Dedifferentiated amniotic fluid mesenchymal stem cell (primary cell): ENCODE data around the gene NFIX.

Experiments used
- DNase-seq: peaks from one replicate; pipeline ENCODE4 v3.0.0-alpha.2; 2016; ENCODE audit errors: extremely low spot score

Gene NFIX

DNA sequence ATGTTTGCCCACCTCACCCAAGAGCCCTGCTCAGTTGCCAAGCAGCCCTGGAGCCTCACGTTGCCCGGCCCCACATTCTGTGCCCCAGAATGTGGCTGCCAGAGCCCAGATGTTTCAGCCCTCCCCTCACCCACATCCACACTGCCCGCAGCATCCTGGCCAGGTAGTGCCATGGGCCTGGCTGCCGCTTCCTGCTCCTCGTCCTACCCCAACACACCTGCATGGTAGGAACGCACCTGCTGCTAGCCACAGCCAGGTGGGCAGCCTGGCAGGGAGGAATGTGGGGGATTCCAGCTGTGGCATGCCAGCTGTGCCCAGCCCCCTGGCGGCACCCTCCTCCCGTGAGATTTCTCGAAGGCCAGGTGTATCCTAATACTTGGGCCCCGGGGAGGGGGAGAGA, 7.5 kb upstream of the NFIX start:
- no peak for DNase-seq

DNA sequence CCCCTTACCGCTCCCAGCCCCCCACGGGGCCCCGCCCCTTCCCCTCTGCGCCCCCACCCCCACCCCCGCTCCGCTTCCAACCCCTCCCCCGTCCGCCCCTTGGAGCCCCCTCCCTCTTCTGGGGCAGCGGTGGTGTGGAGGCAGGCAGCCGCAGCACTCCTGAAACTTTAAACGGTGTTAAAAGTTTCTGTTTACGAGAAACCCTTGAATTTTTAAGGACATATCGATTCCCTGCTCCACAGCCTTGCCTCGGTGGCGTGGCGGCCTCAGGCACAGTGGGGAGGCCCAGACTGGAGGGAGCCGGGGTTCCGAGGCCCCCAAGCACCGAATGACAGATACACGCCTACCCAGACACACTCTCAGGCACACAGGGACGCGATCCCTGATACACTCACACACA, 4.8 kb upstream of the NFIX start:
- no peak for DNase-seq

DNA sequence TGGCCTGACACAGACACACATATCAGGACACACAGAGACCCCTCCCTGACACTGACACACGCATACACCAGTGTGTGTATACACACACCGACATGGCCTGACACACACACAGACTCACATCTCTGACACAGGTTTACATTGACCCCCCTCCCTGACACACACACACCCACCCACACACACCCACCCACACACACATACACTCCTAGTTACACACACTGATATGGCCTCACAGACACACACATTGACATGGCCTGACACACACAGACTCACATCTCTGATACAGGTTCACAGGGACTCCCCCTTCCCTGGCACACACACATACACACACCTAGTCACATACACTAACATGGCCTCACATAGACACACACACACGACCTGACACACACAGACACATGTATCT, 4.4 kb upstream of the NFIX start:
- no peak for DNase-seq

DNA sequence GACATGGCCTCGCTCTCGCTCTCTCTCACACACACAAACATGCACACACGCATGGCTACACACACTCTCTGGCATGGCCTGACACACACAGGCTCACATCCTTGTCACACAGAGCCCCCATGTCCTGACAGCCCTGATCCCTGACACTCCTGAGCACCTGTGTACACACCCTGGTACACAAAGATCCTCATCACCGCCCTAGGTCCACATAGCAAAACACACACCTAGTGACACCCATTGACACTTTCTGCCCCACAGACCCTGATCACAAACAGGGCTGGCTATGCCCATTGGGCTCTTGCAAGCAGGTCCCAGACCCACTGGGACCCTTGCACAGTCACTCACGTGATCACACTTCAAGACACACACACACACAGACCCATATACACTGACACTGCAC, 4.0 kb upstream of the NFIX start:
- DNase-seq: no peak

DNA sequence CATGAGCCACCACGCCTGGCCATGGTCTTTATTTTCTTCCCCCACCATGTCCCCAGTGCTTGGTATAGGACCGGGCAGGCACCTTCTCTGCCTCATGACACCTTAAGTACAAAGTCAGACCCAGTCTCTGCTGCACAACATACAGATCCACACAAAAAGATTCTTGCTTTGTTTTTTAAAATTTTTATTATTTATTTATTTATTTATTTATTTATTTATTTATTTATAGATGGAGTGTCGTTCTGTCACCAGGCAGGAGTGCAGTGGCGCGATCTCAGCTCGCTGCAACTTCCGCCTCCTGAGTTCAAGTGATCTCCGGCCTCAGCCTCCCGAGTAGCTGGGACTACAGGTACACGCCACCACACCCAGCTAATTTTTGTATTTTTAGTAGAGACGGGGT, 2.5 kb upstream of the NFIX start:
- no peak for DNase-seq

DNA sequence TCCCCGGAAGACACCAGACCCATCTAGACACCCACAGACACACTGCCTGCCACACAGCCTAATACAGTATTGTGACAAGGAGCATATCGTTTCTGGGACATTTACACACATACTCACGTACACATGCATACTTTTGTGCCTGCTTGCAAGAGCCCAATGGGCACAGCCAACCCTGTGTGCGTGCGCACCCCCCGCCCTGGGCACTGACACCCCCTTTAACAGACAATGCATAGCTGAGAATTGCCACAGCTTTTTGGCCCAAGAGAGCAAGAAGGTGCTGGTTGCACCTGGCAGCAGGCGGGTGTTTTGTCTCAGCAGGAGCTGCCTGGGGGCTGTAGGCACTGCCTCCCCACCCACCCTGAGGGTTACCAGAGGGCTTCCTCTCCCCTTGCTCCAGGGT, 1.7 kb upstream of the NFIX start:
- DNase-seq: no peak

DNA sequence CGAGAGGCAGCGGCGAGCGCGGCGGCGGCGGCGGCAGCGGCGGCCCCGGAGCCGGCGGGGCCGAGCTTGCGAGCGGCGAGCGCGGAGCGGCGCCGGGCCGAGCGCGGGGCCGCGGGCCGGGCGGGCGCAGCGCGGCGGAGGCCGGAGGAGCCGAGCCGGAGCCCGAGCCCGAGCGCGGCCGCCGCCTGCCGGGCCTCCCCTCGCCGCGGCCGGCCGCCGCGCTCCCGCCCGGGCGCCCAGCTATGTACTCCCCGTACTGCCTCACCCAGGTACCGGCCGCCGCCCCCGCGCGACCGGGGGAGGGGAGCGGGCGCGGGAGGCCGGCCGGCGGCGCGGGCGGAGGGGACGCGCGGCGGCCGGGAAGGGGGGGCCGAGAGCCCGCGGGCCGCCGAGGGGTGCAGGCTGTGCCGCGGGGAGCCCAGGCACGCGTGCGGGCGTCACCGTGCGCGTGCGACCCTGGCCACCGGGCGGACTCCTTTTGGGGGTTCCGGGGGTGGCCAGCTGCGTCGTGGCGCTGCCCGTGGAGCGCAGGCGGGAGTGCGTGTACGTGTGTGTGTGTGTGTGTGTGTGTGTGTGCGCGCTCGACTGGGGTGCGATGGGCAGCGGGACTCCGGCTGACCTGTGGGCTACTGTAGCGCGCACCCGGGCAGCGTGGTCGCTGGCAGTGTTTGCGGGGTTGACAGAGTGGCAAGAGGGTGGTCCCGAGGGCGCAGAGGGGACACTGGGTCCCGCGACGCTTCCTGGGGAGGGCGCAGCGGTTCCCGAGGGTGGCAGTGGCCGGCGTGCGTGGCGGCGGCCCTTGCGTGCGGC, 526 bp downstream of the NFIX start:
- no peak for DNase-seq

DNA sequence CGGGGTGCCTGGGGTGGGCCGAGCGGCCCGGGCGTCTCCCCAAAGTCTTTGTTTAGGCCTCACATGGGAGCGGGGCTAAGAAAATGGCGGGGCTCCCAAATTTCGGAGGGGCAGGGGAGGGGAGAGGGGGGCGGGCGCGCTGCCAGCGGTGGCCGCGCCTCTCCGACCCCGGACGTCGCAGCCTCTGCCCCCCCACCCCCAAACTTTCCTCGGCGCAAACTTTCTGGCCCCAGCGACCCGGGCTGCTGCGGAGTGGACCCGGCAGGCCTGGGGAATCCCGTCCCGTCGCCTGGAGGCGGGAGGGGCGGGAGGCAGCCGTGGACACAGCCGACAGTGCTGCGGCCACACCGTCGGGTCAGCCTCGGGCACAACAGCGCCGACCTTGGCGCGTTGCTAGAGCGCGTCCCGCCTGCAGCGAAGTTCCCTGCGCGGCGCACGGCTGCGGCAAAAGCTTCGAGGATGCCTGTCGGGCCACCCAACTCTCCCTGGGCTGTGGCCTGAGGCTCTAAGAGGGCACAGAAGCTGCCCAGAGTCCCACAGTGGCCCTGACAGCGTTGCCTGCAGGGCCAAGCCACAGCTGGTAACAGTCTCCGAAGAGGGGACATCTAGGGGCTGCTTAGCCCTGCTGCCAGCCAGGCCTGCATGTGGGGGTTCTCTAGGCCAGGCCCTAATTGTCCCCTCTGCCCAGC, 1.3 kb downstream of the NFIX start:
- no peak for DNase-seq

DNA sequence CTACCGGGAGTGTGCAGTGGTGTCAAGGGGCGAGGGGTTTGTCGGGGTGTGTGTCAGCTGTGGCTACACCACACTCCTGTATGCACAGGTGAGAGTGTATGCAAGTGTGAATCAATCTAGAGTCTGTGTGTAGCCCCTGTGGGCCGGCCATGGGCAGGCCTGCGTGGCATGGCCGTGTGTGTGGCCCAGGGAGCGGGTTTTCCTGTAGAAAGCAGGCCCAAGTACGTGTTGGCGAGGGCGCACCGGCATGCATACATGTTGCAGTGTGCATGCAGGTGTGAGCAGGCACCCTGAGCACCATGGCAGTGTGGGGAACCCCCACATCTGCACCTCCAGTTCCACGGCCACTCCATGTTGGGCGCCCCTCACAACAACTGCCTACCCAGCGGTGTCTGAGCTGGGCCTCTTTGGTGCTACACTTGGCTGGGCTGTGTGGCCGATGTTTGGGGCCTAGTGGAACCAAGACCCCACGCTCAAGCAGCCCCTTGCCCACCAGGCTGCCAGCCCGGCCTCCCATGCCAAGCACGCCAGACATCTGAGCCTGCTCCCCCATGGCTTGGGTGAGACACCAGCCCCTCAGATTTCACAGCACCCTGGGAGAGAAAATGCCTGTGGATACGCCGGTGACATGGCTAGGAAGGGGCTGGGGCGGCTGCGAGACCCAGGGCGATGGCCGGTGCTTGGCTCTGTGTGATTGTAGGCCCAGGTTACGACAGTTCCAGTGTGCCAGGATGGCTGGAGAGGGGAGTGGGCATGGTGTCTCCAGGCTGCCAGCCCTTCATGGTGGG, 2.1 kb downstream of the NFIX start:
- no peak for DNase-seq

DNA sequence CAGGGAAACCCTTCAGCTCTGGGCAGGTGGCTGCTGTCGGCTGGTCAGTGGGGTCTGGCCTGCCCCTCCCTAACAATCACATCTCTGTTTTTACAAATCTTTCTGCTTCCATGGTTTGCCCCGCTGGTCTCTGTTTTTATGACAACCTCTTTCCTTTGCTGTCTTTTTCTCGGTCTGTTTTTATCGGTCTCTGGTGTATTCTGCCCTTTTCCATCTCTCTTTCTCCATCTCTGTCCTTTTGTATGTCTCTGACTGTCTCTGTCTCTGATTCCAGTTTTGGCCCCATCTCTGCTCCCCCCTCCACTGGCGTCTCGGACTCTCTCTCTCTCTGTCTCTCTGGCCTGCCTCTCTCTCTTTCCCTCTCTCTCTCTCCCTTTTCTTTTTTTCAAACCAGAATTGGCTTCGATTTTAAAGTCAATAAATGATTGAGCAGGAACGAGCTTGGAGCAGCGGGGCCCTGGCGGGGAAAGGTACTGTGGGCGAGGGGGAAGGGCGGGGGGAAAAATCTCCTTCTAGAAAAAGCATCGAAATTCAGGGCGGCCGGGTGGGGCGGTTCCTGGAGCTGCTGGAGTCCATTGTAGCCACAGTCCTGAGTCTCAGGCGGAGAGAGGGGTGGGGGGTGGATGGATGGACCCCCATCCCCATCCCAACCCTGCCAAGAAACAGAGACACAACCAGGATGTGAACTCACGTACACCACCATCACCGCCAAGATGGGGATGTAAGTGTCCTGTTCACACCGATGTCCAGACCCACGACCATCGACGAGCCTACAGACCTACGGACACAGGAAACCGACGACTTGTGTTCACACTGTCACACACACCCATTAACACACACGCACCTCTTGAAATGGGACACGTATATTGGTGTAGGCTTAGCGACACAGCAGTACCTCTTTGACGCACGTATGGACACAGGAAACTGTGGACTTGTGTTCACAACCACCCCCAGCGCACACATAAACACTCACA, 3.0 kb downstream of the NFIX start:
- no peak for DNase-seq

DNA sequence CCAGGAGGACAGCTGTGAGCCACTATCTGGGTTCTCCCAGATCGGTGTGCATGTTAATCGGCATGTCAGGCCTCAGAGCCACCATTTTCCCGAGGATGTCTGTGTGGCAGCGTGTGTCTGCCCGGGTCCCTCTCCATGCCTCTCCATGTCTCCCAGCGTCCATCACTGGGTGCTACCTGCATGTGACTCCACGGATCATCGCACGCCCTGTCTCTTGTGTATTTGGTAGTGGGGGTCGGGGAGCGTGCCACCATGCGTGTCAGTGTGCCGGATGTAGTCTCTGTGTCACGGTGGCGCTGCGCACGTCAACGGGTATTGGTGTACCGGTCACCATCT, 5.9 kb downstream of the NFIX start:
- no peak for DNase-seq

DNA sequence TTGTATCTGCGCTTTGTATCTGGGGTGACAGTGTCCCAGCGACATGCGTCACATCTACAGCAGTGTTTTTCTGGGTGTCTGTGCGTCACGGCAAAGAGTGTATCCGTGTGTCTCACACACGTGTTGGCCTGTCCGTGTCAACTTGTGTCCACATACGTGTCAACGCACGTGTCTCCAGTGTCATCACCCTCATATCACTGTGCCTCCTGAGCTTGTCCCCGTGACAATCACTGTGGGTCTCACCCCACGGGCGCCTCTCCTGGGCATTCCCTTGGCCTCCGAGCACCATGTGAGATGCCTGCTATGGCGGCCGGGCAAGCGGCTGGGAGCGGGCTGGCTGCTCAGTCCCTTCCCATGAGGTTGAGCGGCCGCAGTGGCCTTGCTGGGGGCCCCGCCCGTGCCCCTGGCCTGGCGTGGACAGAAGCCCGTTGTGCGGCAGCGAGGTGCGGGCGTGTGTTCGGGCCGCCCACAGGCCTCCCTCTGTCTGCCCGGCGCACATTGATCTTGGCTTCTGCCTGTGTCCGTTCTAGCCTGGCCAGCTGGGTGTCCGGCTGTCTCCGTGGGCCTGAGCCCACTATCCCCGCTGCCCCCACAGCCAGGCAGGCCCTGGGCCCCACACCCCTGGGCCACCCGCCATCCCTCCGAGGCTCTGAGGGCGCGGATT, 6.4 kb downstream of the NFIX start:
- no peak for DNase-seq

DNA sequence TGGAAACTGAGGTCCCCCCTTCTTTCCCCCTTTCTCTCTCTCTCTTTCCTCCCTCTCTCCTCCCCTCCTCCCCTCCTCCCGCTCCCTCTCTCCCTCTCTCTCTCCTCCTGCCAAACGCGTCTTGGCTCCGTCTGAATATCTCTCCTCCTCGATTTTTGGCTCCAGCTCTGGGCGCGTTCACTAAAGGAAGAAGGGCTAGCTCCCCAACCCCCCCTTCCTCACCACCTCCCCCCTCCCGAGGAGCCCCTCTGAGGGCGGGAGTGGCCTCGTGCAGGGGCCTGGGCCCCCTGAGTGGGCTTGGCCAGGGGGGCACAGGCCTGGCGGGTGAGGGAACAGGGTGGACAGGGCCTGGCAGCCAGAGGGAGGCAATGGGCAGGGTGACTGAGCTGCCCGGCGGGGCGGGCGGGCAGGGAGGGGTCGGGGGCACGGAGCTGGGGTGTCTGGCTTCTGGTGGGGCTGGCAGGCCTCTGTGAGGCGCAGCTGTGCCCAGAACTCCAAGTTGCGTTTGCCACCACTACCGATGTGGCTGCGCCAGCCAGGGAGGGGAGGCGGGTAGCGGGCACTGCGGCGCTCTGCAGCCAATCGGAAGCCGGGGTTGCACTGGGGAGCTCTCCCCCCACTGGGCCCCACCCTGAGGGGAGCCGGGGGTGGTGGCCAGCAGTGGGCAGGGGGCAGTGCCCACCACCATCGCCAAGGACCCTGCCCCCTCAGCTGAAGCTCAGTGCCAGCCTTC, 7.1 kb downstream of the NFIX start:
- no peak for DNase-seq

DNA sequence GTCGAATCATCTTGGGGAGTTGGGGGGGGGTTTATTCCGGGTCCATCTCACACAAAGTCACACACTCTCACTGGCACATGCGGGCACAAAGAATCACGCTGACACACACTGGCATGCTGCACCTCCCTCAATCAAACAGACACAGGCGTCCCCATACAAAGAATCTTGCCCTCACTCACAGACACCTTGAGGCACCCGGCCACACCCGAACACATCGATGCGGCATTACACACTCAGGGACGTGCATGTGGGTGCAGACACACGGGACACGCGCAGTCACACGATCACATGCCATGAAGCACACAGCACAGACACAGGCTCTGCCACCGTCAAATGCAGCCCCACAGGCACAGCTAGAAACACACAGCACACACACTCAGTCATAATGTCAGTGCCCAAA, 7.8 kb downstream of the NFIX start:
- DNase-seq: no peak

DNA sequence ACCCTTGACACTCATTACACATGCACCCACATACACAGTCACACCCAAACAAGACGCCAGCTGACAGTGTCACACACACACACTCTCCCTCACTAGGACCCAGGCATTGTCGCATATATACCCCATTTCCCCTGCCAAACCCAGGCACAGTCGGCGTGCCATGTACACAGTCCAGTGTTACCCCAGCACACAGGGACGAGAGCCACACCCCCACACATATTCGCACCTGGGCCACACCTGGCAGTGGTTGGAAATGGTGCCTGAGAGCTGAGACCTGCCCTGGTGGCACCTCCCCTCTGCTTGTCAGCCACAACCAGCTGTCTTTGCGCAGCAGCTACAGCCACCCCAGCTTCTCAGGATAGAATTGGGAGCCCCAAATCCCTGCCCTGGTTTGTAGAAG, 9.0 kb downstream of the NFIX start:
- DNase-seq: no peak

DNA sequence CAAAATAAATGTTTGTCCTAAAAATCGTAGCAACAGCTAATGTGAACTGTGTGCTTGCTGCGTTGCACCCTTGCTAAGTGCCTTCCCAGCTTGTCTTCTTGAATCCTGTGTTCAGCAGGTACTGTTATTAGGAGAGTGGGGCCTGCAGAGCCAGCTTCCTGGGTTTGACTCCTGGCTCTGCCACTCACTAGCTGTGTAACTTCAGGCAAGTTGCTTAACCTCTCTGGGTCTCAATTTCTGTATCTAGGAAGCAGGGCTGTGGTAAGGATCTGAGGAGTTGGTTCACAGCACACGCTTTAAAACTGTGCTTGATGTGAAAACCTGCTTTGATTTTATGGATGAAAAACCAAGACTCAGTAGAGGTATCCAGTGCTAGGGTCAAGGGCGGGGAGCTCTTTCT, 10.0 kb downstream of the NFIX start:
- DNase-seq: no peak

DNA sequence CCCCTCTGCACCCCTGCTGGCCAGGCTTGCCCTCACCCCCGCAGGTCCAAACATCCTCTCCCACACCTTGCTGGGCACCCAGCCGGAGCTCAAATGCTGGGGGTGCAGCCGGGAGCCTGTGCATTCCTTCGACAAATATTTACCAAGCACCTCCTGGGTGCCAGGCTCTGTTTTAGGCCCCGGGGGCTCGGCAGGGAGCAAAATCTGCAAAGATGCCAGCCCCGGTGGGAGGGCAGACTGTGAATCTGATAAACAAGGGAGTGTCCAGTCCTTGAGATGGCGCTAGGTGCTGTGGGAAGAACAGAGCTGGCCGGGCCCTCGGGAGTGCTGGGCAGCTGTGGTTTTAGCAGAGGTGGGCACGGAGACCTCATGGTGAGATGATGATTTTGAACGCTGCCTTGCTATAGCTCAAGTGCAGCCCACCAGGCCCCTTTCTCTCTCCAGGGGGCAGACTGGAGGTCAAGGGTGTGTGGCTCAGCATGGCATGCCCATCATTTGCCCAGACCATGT, 10.6 kb downstream of the NFIX start:
- no peak for DNase-seq

DNA sequence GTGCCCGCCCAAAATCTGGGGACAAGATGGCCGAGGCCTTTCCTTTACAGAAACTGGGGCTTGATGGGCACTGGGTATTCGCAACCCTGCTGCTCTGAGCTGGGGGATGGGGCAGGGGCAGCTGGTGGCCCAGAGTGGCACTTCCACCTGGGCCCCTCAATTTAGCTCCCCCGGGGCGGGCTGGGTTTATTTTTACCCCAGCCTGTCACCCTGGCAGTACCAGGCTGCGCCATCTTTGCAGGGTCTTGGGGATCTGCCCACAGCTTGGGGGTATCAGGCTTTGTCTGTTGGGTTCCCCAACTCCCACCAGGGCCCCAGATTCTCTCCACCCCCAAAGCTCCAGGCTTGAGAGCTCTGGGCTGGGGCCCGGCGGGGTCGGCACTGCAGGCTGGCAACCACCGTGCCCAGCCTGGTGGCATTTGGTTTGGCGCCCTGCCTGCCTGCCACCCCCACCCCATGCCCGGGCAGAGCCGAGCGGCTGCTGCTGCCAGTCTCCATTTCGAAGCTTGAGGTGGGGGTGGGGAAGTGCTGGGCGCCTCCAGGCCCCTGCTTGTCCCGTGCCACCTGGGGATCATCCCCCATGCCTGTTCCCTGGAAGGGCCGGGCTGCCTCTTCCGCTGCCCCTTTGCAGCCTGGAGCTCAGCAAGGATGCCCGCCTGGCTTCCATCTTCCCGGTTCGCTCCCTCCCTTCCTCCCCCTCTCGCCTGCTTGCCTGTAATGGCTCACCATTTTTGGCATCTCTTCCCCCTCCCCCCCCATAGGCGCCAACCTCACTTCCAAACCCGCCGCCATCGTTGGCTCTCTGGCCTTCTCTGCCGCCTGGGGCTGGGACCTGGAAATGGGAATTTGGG, 11.4 kb downstream of the NFIX start:
- no peak for DNase-seq

DNA sequence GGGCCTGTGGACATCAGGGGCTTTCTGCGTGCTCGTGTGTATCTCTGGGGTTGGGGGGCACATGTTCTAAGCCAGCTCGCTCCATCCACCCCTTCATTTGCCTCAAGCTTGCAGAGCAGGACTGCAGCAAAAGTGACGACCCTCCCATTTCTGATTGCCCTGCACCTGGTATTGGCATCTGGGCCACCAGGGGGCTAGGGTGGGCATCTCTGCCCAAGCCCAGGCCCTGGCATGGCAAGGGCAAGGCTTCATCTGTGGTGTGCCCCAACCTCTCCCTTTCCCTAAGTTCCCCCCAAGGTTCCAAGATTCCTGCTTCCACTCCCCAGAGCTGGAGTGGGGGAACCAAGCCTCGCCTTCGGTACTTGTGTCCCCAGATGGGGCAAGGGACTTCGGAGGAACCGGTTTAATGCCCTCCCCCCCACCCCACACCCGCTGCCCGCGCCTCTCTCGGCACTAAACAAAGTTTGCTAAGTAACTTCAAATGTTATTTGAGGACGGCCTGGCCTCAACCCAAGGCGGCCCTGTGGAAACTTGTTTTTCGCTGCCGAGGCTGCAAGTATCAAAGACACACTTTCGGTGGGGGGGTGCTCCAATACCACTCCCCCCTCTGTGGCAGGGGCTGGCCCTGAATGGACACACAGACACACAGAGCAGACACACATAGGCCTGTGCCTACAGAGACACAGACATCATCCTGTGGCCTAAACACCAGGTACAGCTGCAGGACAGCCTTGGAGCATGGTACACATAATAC, 12.2 kb downstream of the NFIX start:
- DNase-seq: no peak
